ENCODE data around the gene AHSP. TPM values are rescaled to one million over a fixed set of nuclear protein-coding genes. Genes with fewer than 3 reads are reported as not detected.

AHSP gene
- total RNA-seq, 1 donor from 2014 or later, result not detected

Other genes with a start within 250 kb of the AHSP start
- gene ITGAX, start 172.7 kb upstream of the AHSP start, total RNA-seq, result 41.7 and 42.7 TPM in 2 replicates
- 0.27 TPM in 1 of 2 replicates, not detected in the other for gene ITGAD, start 134.6 kb upstream of the AHSP start, total RNA-seq
- not detected in 2 replicates for gene COX6A2, start 99.5 kb upstream of the AHSP start, total RNA-seq
- 0.09 and 0.43 TPM in 2 replicates for gene ZNF843, start 85.1 kb upstream of the AHSP start, total RNA-seq
- 13.6 and 14.6 TPM in 2 replicates for gene ARMC5, start 68.4 kb upstream of the AHSP start, total RNA-seq
- gene TGFB1I1, start 55.7 kb upstream of the AHSP start, total RNA-seq, result 0.18 and 0.64 TPM in 2 replicates
- gene SLC5A2, start 44.8 kb upstream of the AHSP start, total RNA-seq, result not detected in 2 replicates
- 37.6 and 42.7 TPM in 2 replicates for gene RUSF1, start 19.5 kb upstream of the AHSP start, total RNA-seq

All from T-helper 2 cell treated with Interferon-gamma antibody and Interleukin-4, amounts not matched to agents 100 ng/mL and 5 ng/mL, for 36 hours (primary cell).